ENCODE results near the gene RNF169. TPM values are rescaled to one million over a fixed set of nuclear protein-coding genes. Genes with fewer than 3 reads are reported as not detected.

RNF169 gene
- total and polyA plus RNA-seq, 2 experiments from 2014 or later, result 0.78 to 16.5 TPM

- Histone ChIP-seq H3K36me3 (ENCODE audit: insufficient read depth) (peaks cover 8% of the 10 kb centered on the region; the same call in 1 of the 2 replicates), H3K27me3 (ENCODE audit: insufficient read depth) (no peaks in the 10 kb centered on the region), H3K9me2 (ENCODE audit: insufficient read depth) (no peaks in the 10 kb centered on the region), H3K79me2 (replicated peaks; ENCODE audit: insufficient read depth) (peaks cover 20% of the 10 kb centered on the region), H3F3A (replicated peaks; ENCODE audit: low read depth) (no peaks in the 10 kb centered on the region), H3K4me1 (ENCODE audit: insufficient read depth) (no peaks in the 10 kb centered on the region), H3K4me2 (no peak overlapping the region), H2AFZ (no peak overlapping the region), H3K27ac (ENCODE audit: low read depth) (no peak overlapping the region), H4K20me1 (replicated peaks; ENCODE audit: insufficient read depth) (no peaks in the 10 kb centered on the region; the same call in 1 of the 2 replicates), H3K4me3 (no peak overlapping the region)
- Mint-ChIP-seq H3K36me3 (ENCODE audit: low read depth) (peaks cover 58% of the 10 kb centered on the region), H3K27me3 (ENCODE audit: insufficient read depth, low read depth, poor library complexity) (no peaks in the 10 kb centered on the region), H3K4me1 (peaks cover 6% of the 10 kb centered on the region), H3K27ac (no peak overlapping the region), H3K4me3 (no peak overlapping the region), H3K9me3 (0 out of 3 replicates have a peak, but pooled peaks cover 5% of the 10 kb centered on the region)
- ATAC-seq, result no peak
- TF ChIP-seq REST (IDR thresholded peaks at IDR 0.05; ENCODE audit: unreplicated experiment), result no peak
- no peak for TF ChIP-seq POLR2AphosphoS5 (IDR thresholded peaks at IDR 0.05; ENCODE audit: low read depth)
- TF ChIP-seq STAT1 (IDR thresholded peaks at IDR 0.05; ENCODE audit: unreplicated experiment), result no peak
- TF ChIP-seq ZNF331 (CRISPR knock-in tag; IDR thresholded peaks at IDR 0.05; ENCODE audit: low read depth), result no peak
- TF ChIP-seq ZNF114 (CRISPR knock-in tag; IDR thresholded peaks at IDR 0.05), result no peak
- no peak for TF ChIP-seq JUNB (IDR thresholded peaks at IDR 0.05; ENCODE audit: unreplicated experiment)
- no peak for TF ChIP-seq CREB1 (CRISPR knock-in tag; IDR thresholded peaks at IDR 0.05; ENCODE audit: low read depth)
- no peak for TF ChIP-seq EZH2 (IDR thresholded peaks at IDR 0.05; ENCODE audit: low read depth, unreplicated experiment)
- no peak for TF ChIP-seq NANOG (IDR thresholded peaks at IDR 0.05; ENCODE audit: borderline replicate concordance)
- TF ChIP-seq EZH2phosphoT487 (IDR thresholded peaks at IDR 0.05; ENCODE audit: unreplicated experiment), result no peak
- TF ChIP-seq ETS1 (IDR thresholded peaks at IDR 0.05), result no peak
- DNase-seq (ENCODE audit: low spot score), result no peak
Measured at GRCh38 chr11:74791333-74792100, 42.9 kb downstream of the RNF169 start.

Measured in GM23338 (cell line).